AG04450 (cell line): ENCODE data around the gene RNF11. TPM values are rescaled to one million over a fixed set of nuclear protein-coding genes. Genes with fewer than 3 reads are reported as not detected.

Experiments used
- CTCF ChIA-PET: fragments of 300-600, 350-600 bp; formaldehyde crosslinking; extraction: SDS; loops from one replicate; lab custom pipeline; 2022; ENCODE audit warnings: antibody characterized with exemption, inconsistent platforms; lab: Charles Lee
- POLR2A ChIA-PET: fragments of 350-600 bp; formaldehyde crosslinking; extraction: SDS; loops from one replicate; lab custom pipeline; 2021; ENCODE audit warnings: antibody characterized with exemption, inconsistent platforms; lab: Yijun Ruan, JAX
- DNase-seq: peaks from one replicate; pipeline ENCODE4 v3.0.0-alpha.2; 2011; ENCODE audit warnings: low read depth, low spot score
- H3K27ac ChIP-seq: one replicate; pipeline ENCODE4 v1.5.1; 2012; ENCODE audit warnings: low read depth, low read length, control low read depth
- H3K27me3 ChIP-seq: one replicate; pipeline ENCODE4 v1.6.0; 2012; ENCODE audit warnings: low read length; ENCODE audit not compliant: control insufficient read depth, insufficient read depth
- H3K4me3 ChIP-seq: 2 replicates; pipeline ENCODE4 v1.5.1; 2011; ENCODE audit warnings: mild to moderate bottlenecking, low read depth, low read length, control low read depth
- H3K9me3 ChIP-seq: 2 replicates; pipeline ENCODE4 v1.5.1; 2012; ENCODE audit warnings: low read length; ENCODE audit not compliant: control insufficient read depth, insufficient read depth
- CTCF ChIP-seq: IDR thresholded peaks from 2 replicates; pipeline ENCODE4 v1.5.1; 2011; ENCODE audit warnings: low read depth, low read length, control low read depth, inconsistent platforms
- polyA plus RNA-seq: library from polyadenylated mRNA; depleted of rRNA; stranded (reverse); fragments of >200 nt; gene quantifications from 2 replicates; pipeline ENCODE4 v1.2.3, GENCODE V29; 2011

The RNF11 gene
- polyA plus RNA-seq, 1 experiment, result 163 TPM

GRCh38 chr1:51296383-51297357 lies 60.6 kb downstream of the RNF11 start:
- ChIA-PET CTCF (interaction anchor here (0.5 to 3.2 kb wide), 40 partner anchors 10 to 854 kb away, joined by 3 to 33 read pairs (median 4); no protein-coding TSS in a partner anchor), POLR2A (interaction anchor here (0.7 kb wide), 1 partner anchor 124 kb away, joined by 3 read pairs; no protein-coding TSS in a partner anchor)
- peak; percentile 32 for DNase-seq
- peak; percentile 97 for TF ChIP-seq CTCF
- no peak overlapping the region for H3K4me3 ChIP-seq
- no peak overlapping the region for H3K27ac ChIP-seq
- H3K9me3 ChIP-seq, result peaks cover 4% of the 10 kb centered on the region; the same call in 1 of the 2 replicates
- H3K27me3 ChIP-seq, result no peaks in the 10 kb centered on the region

DNA sequence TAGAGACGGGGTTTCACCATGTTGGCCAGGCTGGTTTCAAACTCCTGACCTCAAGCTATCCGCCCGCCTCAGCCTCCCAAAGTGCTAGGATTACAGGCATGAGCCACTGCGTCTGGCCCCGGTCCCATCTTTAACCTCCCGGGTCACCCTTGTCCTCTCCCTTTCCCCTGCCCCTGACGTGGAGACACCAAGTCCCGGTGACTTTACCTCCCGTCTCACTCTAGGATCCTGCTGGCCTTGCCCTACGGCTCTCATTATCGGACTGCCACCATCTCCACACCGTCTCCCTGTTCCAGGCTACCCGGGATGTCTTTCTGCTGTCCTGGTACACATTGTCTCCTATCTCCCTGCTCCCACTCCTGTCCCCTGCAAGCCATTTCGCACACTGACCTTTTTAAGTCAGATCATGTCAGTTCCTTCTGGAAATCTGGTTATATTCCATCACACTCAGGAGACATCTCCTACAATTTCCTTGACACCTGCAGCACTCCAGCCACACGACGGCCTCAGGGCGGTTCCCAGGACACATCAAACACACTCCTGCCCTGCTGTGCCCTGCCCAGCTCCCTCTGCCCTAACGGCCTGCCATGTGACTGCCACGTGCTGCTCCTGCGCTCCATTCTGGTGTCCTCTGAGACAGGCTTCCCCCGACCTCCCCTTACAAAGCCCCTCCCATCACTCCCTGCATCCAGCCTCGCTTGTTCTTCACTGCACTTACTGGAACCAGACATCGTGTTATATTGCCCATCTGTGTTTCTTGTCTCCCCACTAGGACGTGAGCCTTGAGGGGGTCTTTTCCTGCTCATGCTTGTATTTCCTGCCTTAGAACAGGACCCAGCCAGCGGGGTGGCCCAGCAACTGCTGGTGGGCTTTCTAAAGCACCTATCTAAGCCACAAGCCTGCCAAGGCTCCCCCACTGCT lies 61.6 kb downstream of the RNF11 start:
- Histone ChIP-seq H3K27ac (no peak overlapping the region), H3K4me3 (no peak overlapping the region), H3K9me3 (peaks cover 4% of the 10 kb centered on the region; the same call in 1 of the 2 replicates), H3K27me3 (no peaks in the 10 kb centered on the region)
- no peak for TF ChIP-seq CTCF
- CTCF ChIA-PET, result interaction anchor here (0.5 to 3.2 kb wide), 30 partner anchors 9 to 855 kb away, joined by 3 to 33 read pairs (median 4); no protein-coding TSS in a partner anchor
- no peak for DNase-seq
- POLR2A ChIA-PET, result no interaction called here

- H3K27me3 ChIP-seq, result no peaks in the 10 kb centered on the region
- no peak overlapping the region for H3K4me3 ChIP-seq
- DNase-seq, result no peak
- H3K27ac ChIP-seq, result no peak overlapping the region
- CTCF ChIA-PET, result no interaction called here
- peaks cover 4% of the 10 kb centered on the region; the same call in 1 of the 2 replicates for H3K9me3 ChIP-seq
- POLR2A ChIA-PET, result no interaction called here
- TF ChIP-seq CTCF, result no peak
Measured at GRCh38 chr1:51298322-51298705, 62.2 kb downstream of the RNF11 start.

DNA sequence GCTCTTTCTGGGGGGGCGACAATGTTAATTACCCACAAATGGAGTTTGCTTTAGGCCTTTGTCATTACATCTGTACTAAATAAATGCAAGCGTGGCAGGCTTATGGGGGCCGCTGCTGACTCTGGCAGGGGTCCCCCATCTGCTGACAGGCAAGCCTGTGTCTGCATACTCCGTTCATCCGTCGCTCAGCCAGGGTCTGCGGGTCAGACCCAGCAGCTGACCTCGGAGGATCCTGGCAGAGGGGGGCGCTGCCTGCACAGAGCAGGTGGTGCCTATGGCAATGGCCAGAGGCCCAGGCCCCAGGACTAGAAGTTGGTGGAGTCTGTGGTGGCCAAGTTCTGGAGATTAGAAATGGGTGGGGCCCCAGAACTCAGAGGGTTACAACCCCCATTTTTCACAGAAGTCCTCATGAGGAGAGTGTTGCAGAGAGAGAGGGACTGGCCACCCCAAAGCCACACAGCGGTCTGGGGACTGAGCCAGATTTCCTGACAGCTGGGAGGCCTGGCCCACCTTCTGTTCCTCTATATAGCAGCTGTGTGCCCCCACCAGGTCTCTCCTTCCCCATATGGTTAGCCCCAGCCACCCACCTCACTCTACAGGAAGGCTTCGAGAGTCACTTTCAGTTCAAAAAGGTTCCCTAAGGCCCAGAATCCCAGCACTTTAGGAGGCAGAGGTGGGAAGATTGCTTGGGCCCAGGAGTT lies 63.3 kb downstream of the RNF11 start:
- ChIA-PET POLR2A (no interaction called here), CTCF (no interaction called here)
- DNase-seq, result no peak
- TF ChIP-seq CTCF, result no peak
- H3K27ac ChIP-seq, result no peak overlapping the region
- no peak overlapping the region for H3K4me3 ChIP-seq
- no peaks in the 10 kb centered on the region for H3K27me3 ChIP-seq
- H3K9me3 ChIP-seq, result peaks cover 4% of the 10 kb centered on the region; the same call in 1 of the 2 replicates
